ACC112 (cell line): Measurements from ENCODE around the gene CAMTA1.

Source experiments
- H2AFZ ChIP-seq: fragments of 200-600 bp; sonication (generic); one replicate; pipeline ENCODE4 v1.6.0; 2017; ENCODE audit warnings: antibody characterized with exemption, low read length; ENCODE audit not compliant: unreplicated experiment
- H3K27ac ChIP-seq: fragments of 200-600 bp; sonication (generic); 2 replicates; pipeline ENCODE4 v1.5.1; 2014; ENCODE audit warnings: low read depth, mild to moderate bottlenecking, antibody characterized with exemption, low read length, moderate library complexity
- H3K27me3 ChIP-seq: fragments of 200-600 bp; sonication (generic); 2 replicates; pipeline ENCODE4 v1.6.1; 2014; ENCODE audit warnings: mild to moderate bottlenecking, antibody characterized with exemption, low read length, moderate library complexity, mixed read lengths; ENCODE audit not compliant: insufficient read depth
- H3K36me3 ChIP-seq: fragments of 200-600 bp; sonication (generic); 2 replicates; pipeline ENCODE4 v1.6.1; 2016; ENCODE audit warnings: mild to moderate bottlenecking, antibody characterized with exemption, low read length, moderate library complexity, mixed read lengths; ENCODE audit not compliant: insufficient read depth
- H3K4me1 ChIP-seq: fragments of 200-600 bp; sonication (generic); one replicate; pipeline ENCODE4 v1.6.1; 2016; ENCODE audit warnings: low read length, mixed read lengths; ENCODE audit not compliant: insufficient read depth, unreplicated experiment, control insufficient read depth
- H3K4me3 ChIP-seq: fragments of 200-600 bp; sonication (generic); 2 replicates; pipeline ENCODE4 v1.5.1; 2014; ENCODE audit warnings: mild to moderate bottlenecking, low read depth, low read length
- H3K79me2 ChIP-seq: fragments of 200-600 bp; sonication (generic); one replicate; pipeline ENCODE4 v1.6.0; 2016; ENCODE audit warnings: low read length; ENCODE audit not compliant: control insufficient read depth, unreplicated experiment, insufficient read depth

CAMTA1 gene

GRCh38 chr1:7474786-7475502 lies 689.7 kb downstream of the CAMTA1 start:
- H3K27me3 ChIP-seq = no peaks in the 10 kb centered on the region
- no peaks in the 10 kb centered on the region for H3K36me3 ChIP-seq
- no peaks in the 10 kb centered on the region for H3K79me2 ChIP-seq
- no peak overlapping the region for H3K4me3 ChIP-seq
- peaks cover 34% of the 10 kb centered on the region for H3K4me1 ChIP-seq
- no peak overlapping the region for H2AFZ ChIP-seq
- H3K27ac ChIP-seq = no peak overlapping the region

DNA sequence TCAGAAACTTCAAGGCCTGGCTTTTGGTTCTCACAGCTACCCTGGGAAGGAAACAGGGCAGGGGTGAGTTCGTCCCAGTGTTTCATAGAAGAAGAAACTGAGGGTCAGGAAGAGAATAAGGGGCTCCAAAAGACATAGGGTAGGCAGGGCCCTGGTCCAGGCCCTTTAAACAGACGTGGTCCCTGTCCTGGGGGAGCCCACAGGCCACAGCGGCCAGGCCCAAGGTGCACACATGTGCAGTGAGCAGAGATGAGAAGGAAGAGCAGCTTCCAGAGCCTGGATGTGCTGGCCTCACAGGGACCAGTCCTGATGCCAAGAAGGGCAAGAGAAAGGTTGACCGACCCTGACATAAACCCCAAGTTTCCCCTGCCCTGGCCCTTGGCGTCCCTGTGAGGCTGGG lies 690.4 kb downstream of the CAMTA1 start:
- Histone ChIP-seq H3K27ac (no peak overlapping the region), H3K79me2 (no peaks in the 10 kb centered on the region), H2AFZ (no peak overlapping the region), H3K36me3 (no peaks in the 10 kb centered on the region), H3K4me3 (no peak overlapping the region), H3K27me3 (no peaks in the 10 kb centered on the region), H3K4me1 (peaks cover 27% of the 10 kb centered on the region)

GRCh38 chr1:7476402-7476801 lies 691.1 kb downstream of the CAMTA1 start:
- no peak overlapping the region for H2AFZ ChIP-seq
- H3K4me3 ChIP-seq = no peak overlapping the region
- peaks cover 3% of the 10 kb centered on the region; the same call in 1 of the 2 replicates for H3K27me3 ChIP-seq
- no peaks in the 10 kb centered on the region for H3K79me2 ChIP-seq
- H3K36me3 ChIP-seq = no peaks in the 10 kb centered on the region
- H3K4me1 ChIP-seq = peaks cover 21% of the 10 kb centered on the region
- H3K27ac ChIP-seq = no peak overlapping the region

DNA sequence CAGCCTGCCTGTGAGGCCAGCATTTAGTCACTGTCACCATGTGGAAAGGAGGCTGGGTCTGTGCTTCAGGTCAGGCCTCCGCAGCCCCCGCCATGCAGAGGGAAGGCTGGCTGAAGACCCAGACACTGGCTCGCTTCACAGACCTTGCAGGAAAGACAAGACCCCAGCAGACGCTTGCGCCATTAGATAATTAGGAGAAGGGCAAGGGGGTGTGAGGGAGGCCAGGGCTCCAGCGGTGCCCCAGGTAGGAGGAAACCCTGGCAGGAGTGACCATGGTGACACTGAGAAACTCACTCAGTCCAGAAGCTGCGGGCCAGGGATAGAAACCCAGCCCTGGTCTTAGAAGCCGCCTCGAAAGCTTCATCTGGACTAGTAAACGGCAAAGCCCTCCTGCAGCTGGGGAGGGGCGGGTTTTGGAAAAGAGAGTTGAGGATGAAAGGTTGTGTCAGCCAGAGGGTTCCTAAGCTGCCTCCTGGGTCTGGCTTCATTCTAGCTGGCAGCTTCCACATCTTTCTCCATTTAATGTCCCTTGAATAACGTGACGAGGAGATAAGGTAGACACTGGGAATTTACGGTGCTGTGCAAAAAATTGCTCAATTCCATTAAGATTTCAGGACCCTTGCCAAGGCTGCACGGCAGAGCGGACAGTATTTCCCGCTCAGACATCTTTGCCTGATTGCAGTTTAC lies 691.8 kb downstream of the CAMTA1 start:
- H3K4me1 ChIP-seq = peaks cover 15% of the 10 kb centered on the region
- H3K27me3 ChIP-seq = peaks cover 7% of the 10 kb centered on the region; the same call in 1 of the 2 replicates
- no peaks in the 10 kb centered on the region for H3K79me2 ChIP-seq
- H3K4me3 ChIP-seq = no peak overlapping the region
- no peaks in the 10 kb centered on the region for H3K36me3 ChIP-seq
- no peak overlapping the region for H2AFZ ChIP-seq
- H3K27ac ChIP-seq = no peak overlapping the region

DNA sequence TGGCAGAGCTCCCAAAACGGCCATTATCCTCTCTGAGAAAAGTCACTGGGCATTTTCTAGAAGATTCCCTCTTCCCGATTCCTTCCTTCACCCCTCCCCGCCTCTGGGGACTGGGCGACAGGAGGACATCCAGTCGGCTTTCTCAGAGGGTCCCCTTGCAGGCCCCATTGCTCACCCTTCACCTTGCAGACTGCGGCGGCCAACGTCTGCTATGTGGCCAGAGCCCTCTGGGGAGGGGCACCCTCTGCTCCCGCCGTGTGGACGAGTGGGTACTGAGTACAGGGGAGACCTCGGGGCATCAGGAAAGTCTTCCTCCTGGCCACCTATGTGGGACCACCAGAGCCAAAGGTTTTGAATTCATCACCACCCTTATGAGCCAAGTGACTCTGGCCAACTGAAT lies 692.3 kb downstream of the CAMTA1 start:
- H3K36me3 ChIP-seq = no peaks in the 10 kb centered on the region
- peaks cover 11% of the 10 kb centered on the region; the same call in 1 of the 2 replicates for H3K27me3 ChIP-seq
- H3K4me1 ChIP-seq = peaks cover 13% of the 10 kb centered on the region
- H3K4me3 ChIP-seq = no peak overlapping the region
- no peak overlapping the region for H2AFZ ChIP-seq
- H3K27ac ChIP-seq = no peak overlapping the region
- no peaks in the 10 kb centered on the region for H3K79me2 ChIP-seq

DNA sequence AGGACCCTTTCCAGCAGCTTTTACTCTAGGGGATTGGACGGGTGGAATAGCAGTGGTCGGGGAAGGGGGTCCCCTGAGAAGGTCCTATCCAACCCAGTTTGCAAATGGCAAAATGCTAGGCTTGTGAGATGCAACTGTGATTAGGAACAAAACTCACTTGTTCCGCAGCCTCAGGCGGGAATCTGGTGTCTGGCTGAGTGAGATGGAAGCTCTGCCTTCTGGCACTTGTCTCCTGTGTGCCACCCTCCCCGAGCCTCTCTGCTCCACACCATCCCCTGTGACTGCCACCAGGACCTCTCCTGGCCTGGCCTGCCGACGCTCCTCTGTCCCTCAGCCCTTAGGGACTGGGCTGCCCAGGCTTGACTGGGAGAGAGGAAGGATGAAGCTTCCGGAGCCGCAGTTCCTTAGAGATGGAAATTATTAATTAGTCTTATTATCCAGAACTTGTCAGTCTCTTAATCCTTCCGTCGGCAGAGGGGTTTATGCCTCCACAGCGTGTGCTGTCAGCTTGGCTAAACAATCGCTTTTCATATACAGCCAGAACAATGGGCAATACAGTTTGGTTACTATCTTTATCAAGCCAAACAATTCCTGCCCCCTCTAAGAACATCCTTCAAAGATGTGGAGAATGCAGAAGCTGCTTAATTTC lies 693.0 kb downstream of the CAMTA1 start:
- H3K79me2 ChIP-seq = no peaks in the 10 kb centered on the region
- H3K27me3 ChIP-seq = peaks cover 15% of the 10 kb centered on the region; the same call in 1 of the 2 replicates
- no peaks in the 10 kb centered on the region for H3K36me3 ChIP-seq
- H3K27ac ChIP-seq = peak overlapping the region; percentile 53
- H2AFZ ChIP-seq = no peak overlapping the region
- no peak overlapping the region for H3K4me3 ChIP-seq
- H3K4me1 ChIP-seq = peaks cover 13% of the 10 kb centered on the region

DNA sequence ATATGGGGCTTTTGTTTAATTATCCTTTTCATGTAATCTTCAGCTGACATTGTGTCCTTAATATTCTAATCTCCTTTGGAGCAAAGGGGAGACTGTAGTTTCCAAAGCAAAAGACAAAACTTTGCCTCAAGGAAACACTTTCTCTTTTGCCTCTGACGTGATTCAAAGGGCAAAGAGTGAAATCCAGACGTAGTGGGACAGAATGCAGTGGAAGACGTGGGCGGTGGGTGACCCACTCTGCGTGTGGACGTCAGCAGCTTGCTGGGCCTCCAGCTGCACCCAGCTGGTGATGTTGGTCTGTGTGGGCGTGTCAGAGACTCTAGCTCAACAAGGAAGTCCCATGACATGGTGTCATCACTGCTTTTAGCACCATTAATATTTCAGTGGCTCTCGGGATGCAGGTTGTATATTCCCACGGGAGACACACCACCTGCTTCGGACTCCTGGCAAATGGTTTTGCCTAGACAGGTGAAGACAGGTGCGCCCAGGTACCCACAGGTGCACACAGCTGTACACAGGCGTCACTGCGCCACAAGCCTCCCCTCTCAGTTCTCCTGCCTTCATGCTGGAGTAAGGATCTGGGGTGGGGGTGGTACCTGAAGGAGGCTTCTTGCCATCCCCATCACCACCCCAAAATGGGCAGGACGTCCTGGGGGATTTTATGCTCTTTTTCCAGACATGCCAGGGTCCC lies 693.7 kb downstream of the CAMTA1 start:
- Histone ChIP-seq H3K27me3 (peaks cover 15% of the 10 kb centered on the region; the same call in 1 of the 2 replicates), H2AFZ (no peak overlapping the region), H3K27ac (peak overlapping the region; percentile 53), H3K36me3 (no peaks in the 10 kb centered on the region), H3K79me2 (no peaks in the 10 kb centered on the region), H3K4me3 (no peak overlapping the region), H3K4me1 (peaks cover 13% of the 10 kb centered on the region)

DNA sequence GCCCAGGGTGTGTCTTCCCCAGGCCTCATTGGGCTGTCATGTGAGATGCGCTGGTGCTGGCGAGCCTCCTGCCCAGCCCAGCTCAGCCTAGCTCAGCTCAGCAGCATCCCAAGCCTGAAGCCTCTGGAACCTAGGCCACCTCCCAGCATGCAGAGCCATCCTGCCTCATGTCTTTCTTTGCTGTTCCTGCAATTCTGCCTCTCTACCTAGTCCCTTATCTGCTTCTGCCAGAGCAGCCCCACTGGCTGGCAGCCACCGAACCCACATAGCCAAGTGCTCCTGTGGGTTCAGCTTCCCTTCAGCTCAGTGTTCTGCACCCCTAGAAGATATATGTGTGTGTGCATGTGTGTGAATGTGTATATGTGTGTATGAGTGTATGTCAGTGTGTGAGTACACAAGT lies 694.3 kb downstream of the CAMTA1 start:
- Histone ChIP-seq H3K79me2 (no peaks in the 10 kb centered on the region), H3K4me3 (no peak overlapping the region), H3K27me3 (peaks cover 15% of the 10 kb centered on the region; the same call in 1 of the 2 replicates), H3K36me3 (no peaks in the 10 kb centered on the region), H2AFZ (no peak overlapping the region), H3K4me1 (peaks cover 13% of the 10 kb centered on the region), H3K27ac (peak overlapping the region; percentile 21; the same call in 1 of the 2 replicates)

- H2AFZ ChIP-seq = no peak overlapping the region
- H3K4me3 ChIP-seq = no peak overlapping the region
- no peak overlapping the region for H3K27ac ChIP-seq
- H3K27me3 ChIP-seq = peaks cover 15% of the 10 kb centered on the region; the same call in 1 of the 2 replicates
- peaks cover 13% of the 10 kb centered on the region for H3K4me1 ChIP-seq
- H3K79me2 ChIP-seq = no peaks in the 10 kb centered on the region
- no peaks in the 10 kb centered on the region for H3K36me3 ChIP-seq
Measured at GRCh38 chr1:7481194-7481593, 695.9 kb downstream of the CAMTA1 start.

DNA sequence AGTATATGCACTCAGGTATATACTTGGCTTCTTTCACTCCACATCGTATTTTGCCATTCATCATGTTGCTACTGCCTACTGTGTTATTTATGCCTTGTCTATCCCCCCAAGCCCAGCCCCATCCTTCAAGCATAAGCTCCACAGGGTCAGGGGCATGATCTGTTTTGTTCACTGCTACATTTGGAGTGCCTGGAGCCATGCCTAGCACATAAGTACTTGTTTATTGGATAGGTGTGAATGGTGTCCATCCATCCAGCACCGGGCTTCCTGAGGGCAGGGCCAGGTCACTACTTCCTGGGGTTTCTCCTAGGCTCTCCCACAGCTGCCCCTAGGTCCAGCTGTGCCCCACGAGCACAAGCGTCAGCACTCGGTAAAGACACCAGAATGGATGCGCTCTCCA lies 696.8 kb downstream of the CAMTA1 start:
- H3K79me2 ChIP-seq = no peaks in the 10 kb centered on the region
- H3K36me3 ChIP-seq = no peaks in the 10 kb centered on the region
- peaks cover 15% of the 10 kb centered on the region; the same call in 1 of the 2 replicates for H3K27me3 ChIP-seq
- H2AFZ ChIP-seq = no peak overlapping the region
- H3K27ac ChIP-seq = no peak overlapping the region
- no peak overlapping the region for H3K4me3 ChIP-seq
- H3K4me1 ChIP-seq = peaks cover 13% of the 10 kb centered on the region
